ENCODE data around the gene CMTM1.

Gene CMTM1

GRCh38 chr16:66539623-66540469 is 26.4 kb upstream of the CMTM1 start:
- DNase-seq: no peak

GRCh38 chr16:66541388-66542355 is 24.6 kb upstream of the CMTM1 start:
- no peak for DNase-seq

GRCh38 chr16:66542396-66542795 is 23.8 kb upstream of the CMTM1 start:
- DNase-seq: no peak

DNA sequence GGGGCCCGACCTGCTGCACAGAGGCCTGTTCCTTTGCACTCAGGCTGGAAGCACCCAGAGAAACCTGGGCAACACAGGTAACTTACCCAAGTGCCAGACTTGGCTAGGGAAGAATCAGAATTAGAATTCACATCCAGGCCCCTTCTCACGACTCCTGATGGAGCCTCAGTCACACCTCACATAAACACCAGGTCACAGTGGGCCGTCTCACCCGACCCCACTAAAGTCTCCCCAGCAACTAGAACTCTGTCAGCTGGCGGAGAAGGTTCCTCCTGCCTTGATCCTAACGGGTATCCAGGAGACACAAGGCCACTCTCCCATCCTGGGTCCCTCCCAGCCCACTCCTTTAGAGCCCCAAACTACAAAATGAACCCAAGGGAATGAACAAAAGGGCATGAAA is 22.7 kb upstream of the CMTM1 start:
- no peak for DNase-seq

- no peak for DNase-seq
Observed at GRCh38 chr16:66544016-66544757, 22.1 kb upstream of the CMTM1 start.

DNA sequence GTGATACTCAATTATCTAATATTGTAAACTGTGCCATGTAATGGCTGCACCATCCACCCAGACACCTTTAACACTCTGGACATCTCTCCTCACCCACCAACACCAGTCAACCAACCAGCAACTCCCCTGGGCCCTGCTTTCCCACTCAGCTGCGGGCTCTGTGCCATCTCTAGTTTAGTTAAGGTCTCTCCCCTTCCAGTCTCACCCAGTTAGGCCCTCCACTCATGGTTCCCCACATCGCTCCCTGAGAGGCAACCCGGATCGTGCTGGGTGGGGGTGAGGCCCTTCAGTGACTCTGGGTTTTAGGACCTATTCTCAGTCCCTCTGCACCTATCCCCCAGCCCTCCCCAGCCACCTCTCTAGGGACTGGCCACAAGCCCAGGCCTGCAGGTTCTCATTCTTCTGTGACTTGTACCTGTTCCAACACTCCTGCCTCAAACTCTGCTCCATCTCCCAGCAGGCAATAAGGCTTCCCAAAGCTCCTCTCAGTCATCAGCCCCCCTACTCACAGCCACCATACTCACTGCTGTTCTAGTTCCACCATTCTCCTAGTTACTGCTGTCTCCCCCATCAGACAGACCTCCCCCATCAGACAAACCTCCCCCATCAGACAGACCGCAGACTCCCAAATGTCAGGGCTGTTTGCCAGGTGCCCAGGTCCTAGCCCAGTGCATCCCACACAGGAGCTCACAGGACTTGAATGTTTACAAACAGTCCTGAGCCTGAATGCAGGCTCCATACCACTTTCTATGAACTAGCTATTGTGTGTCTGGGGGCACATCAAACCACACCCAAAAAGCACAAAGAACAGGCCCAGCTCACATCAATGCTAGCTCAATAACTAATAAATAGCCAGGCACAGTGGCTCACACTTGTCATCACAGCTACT is 18.9 kb upstream of the CMTM1 start:
- DNase-seq: no peak

DNA sequence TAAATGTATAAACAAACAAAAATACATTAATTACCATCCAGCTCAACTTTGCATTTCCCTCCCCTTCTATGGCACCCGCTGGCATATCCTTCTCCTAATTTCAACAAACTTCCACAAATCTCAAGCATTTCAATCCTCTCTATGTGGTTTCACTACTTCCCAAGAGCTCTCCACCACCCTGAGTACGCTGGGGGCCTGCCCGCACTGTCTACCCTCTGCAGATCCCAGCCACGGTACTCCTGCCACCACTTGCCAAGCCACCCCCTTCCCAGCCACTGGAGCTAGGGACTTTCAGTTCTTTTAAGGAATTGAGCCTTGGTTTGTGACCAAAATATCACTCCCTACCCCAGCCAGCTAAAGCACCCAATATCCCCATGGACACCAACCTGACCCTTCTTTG is 18.2 kb upstream of the CMTM1 start:
- no peak for DNase-seq

- no peak for DNase-seq
Observed at GRCh38 chr16:66548868-66549267, 17.4 kb upstream of the CMTM1 start.

GRCh38 chr16:66549284-66550131 is 16.7 kb upstream of the CMTM1 start, which contains the start of gene TK2:
Gene TK2 (minus strand): TSS chr16:66550122. CDS start chr16:66550061, 61 bp downstream.
- DNase-seq: peak in 1 of 2 donors; percentile 36

DNA sequence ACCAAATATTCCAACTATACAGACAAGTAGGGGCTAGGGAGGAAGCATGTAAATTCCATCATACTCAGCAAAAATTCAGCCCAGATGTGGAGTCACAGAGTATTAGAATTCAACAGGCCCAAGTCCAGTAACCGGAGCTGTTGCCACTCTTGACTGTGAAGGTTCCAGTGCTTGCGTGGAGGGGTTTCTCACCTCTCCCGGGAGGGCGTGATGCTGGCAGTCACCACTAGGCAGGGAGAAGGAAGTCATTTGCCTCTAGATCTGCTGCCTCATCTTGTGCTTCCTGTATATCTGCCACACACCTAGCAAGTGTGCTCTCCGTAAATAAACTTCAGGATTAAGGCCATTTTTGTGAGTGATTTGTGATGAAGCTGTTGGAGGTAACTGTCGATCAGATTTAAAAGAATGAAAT is 14.9 kb upstream of the CMTM1 start:
- peak; percentile 9 to 66 for DNase-seq

GRCh38 chr16:66551788-66552285 is 14.4 kb upstream of the CMTM1 start:
- DNase-seq: no peak

DNA sequence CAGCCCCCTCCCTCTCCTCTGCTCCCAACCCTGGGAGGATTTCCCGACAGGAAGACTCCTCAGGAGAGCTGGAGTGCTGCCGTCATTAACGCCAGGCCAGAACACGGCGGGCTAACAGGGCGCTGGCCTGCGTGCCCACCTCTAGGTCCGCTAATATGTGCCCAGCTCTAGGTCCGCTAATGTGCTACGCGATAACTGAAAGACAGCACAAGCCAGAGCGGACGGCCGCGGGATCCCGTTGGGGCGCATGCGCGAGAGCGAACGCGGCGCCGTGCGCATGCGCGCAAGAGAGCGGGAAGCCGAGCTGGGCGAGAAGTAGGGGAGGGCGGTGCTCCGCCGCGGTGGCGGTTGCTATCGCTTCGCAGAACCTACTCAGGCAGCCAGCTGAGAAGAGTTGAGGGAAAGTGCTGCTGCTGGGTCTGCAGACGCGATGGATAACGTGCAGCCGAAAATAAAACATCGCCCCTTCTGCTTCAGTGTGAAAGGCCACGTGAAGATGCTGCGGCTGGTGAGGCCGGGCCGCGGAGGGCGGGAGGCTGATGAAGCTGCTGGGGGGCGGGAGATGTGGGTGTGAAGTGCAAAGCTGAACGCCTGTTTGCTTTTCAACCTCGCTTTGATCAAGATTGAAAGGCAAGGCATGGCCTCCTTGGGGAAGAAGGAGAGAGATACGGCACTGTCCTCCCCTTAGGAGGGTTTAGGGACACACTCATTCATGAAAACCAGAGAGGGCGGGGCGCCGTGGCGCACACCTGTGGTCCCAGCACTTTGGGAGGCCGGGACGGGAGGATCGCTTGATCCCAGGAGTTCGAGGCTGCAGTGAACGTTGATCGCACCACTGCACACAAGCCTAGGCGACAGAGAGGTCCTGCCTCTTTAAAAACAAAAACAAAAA is 13.7 kb upstream of the CMTM1 start, which contains the start of gene CKLF:
CKLF (plus strand) TSS at position 291 of the 892 bp plus-strand sequence; CDS start at position 431, 140 bp downstream.
- peak; percentile 78 to 88 for DNase-seq

- DNase-seq: no peak
Observed at GRCh38 chr16:66553223-66553622, 13.0 kb upstream of the CMTM1 start.

DNA sequence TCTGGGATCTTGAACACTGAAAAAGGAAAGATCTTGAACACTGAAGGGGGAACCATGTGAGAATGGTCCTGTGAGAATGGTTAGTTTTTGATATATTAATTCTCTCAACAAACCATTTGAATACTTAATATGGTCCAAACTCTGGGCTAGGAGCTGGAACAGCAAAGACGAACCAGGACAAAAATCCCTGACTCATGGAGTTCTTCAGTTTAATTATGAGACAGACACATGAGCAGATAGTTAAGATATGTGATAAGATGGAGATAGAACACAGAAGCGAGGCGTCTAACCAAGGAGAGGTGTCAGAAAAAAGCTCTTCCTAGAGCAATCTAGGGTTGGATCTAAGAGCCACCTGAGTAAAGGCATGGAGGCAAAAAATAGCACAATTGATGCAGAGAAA is 12.2 kb upstream of the CMTM1 start:
- DNase-seq: no peak

DNA sequence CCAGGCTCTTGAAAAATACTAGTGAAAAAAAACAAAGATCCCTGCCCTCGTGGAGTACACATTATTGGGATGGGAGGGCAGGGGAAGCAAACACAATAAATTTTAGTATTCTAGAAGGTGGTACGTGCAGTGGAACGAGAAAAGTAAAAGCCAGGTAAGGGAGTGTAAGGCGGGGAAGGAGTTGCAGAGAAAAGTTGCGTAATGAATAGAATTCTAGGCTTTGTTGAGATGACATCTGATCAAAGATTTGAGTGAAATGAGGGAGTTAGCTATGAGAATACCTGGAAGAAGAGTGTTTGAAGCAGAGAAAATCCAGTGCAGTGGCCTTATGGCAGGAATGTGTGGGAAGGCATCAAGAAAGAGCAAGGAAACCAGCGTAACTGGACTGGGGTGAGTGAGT is 11.7 kb upstream of the CMTM1 start:
- DNase-seq: no peak

- no peak for DNase-seq
Observed at GRCh38 chr16:66560107-66560506, 6.1 kb upstream of the CMTM1 start.

DNA sequence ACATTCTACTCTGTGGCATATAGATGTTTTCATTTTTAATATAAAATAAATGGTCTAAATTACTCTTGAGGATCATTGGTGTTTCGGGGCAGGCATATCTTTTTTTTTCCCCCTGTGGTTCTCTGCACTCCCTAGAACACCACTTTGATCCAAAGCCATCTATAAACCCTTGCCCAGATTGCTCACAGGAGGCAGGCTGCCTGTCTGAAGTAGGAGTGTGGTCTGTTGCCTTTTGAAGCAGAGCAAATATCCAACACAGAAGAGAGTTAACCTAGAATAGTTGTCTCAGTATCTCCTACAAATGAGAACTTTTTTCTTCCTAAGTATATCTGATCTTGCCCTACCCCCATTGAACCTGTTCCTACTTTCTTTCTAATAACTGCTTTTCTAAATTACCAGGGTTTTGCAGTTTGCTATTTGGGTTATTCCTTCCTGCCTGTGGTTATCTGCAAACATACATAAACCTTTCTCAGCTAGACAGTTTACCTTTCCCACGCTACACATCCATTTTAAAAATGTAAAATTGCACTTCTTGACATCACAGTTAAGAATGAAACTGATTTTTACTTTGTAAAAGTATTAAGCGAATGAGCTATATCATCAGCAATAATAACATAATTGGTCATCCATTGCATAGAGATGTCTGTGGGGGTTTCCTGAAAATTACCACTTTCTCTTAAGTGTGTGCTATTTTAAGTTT is 4.7 kb upstream of the CMTM1 start:
- DNase-seq: no peak

GRCh38 chr16:66562409-66562808 is 3.8 kb upstream of the CMTM1 start:
- no peak for DNase-seq

DNA sequence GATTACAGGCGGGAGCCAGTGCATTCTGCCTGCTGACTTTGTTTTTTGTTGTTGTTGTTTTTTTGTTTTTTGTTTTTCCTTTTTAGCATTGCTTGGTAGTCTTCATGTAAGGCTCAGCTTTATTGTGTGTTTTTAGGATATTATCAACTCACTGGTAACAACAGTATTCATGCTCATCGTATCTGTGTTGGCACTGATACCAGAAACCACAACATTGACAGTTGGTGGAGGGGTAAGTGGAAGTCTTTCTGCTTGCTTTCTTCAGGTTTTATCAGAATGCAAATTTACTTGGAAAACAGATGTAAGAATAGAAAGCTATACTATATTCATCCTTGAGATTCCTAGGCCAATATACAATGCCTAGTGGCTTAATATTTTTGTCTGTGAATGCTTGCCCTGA is 3.3 kb upstream of the CMTM1 start:
- no peak for DNase-seq

All from bone marrow (tissue), 2 donors.